Measurements from ENCODE around the gene DYSF.

Gene DYSF

GRCh38 chr2:71715241-71715750, 261.9 kb downstream of the DYSF start:
- DNase-seq, result no peak

GRCh38 chr2:71715951-71716696, 262.8 kb downstream of the DYSF start:
- no peak for DNase-seq

DNA sequence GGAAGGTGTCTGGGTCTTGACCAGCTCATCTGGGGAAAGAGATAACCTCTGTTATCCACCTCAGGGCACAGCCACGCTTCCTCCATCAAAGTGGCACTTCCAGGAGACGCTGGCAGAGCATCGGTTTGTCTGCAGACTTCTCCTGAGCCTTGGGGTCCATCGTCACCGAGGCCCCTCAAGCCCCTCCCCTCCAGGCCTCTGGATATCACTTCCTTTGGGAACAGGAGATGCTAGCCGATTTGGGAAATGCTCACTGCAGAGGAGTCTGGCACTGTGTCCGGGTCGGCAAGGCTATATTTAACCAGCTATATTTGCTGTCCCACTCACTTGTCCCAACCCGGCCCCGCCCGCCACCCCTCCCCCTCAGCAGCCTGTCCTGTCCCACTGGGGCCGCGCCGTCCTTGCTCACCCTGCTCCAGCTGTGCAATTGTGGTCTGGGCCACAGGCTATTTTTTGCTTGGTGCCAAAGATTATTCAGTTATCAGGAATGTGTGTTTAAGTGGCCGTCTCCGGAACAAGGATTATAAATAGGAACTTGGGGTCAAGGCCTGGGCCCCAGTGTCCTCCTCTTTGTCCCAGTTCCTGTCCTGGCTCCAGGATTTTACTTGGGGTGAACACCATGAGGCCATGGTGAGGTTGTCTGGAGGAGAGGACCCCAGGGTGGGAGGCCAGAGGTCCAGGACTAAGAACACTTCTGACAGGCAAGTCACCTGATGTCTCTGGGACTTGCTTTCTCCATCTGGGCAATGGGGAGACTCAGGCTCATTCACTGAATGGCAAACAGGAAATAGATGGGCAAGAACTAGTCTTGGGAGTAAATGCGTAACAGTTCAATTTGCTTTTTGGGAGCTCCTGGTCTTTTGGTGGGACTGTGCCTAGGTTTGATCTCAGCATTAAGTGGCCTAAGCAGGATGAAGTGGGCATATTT, 263.6 kb downstream of the DYSF start:
- no peak for DNase-seq

GRCh38 chr2:71718686-71719085, 265.3 kb downstream of the DYSF start:
- no peak for DNase-seq

DNA sequence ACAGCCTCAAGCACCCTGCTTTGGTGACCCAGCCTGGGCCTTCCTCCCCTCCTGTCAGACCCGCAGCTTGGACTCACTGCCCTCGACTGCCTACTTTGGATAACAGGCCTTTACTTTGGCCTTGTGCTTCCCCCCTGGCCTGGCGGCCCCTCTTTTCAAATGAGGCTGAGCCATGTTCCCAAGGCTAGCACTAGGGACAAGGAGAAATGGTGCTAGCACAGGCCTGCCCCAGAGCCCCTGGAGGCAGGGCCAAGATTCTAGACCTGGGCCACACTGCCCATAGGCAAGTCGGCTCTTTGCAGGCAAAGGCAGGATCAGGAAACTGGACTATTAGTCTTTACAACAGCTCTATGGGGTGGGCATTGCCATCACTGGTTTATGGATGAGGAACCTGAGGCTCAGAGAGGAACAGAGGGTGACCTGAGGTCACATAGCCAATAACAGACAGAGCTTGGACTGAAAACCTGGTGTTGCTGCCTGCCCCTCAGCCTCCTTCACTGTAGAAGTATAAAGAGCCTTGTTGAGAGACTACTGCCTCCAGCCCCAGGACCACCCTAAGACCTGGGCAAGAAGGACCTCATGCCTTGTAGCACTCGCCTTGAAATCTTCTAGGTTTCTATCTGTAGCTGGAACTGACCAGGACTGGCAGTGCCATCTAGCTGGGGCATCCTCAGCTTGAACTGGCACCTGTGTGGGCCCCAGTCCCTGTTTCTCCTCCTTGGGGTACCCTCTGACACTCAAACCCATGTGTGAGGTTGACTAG, 266.3 kb downstream of the DYSF start:
- no peak for DNase-seq

DNA sequence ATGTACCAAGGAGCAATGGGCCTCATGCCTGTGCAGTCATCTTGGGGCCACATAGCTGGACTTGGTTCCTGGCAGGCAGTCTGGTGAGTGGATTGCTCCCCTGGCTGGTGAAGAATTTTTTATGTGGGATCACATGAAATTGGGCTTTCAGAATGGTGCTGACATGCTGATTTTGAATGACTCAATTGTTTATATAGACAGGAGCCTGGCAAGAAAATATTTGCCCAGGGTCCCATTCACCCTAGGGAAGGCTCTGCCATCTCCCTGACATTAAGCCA, 266.9 kb downstream of the DYSF start:
- DNase-seq, result no peak

- DNase-seq, result no peak
Measured at GRCh38 chr2:71720596-71721361, 267.4 kb downstream of the DYSF start.

DNA sequence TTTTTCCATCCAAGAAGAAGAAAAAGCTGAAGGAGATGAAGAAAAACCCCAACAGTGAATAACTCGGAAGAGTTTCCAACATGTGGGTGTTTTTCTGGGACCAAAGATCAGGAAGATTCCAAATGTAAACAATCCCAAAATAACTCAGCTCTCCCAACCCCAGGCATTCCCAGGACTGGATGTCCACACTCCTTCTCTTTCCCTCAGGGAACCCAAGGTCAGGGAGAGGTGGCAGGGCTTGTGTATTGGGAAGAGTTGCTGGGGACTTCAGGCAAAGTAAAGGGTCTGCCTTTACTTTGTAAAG, 268.0 kb downstream of the DYSF start:
- DNase-seq, result no peak

DNA sequence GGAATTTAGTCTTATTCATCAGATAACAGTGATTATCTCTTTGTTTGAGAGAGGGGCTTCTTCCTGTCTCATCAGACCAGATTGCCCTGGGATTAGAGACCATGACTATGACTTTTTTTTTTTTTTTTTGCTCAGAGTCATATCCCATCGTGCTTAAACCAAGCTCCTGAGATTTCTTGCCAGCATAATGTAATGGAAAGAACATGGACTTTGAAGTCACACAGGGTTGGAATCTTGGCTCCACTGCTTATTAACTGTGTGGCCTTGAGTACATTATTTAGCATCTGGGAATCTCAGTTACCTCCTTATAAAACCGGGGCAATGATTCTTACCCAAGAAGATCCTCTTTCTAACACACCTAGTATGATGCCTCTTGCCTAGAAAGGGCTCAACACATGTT, 268.3 kb downstream of the DYSF start:
- no peak for DNase-seq

DNA sequence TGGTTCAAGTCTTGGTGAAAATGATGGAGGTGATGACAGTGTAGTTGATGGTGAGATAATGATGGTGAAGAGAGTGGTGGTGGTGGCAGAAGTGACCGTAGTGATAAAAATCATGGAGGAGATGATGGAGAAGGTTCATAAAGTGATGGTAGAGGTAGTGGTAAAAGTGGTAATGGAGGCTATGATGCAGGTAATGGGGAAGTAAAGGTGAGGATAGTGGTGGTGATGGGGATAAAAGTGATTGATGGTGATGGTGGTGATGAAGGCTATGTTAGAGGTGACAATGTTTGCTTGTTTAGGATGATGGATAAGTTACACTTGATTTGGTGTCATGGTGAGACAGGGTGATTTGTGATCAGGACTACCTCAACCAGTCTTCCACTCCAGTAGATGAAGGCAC, 268.9 kb downstream of the DYSF start:
- DNase-seq, result no peak

DNA sequence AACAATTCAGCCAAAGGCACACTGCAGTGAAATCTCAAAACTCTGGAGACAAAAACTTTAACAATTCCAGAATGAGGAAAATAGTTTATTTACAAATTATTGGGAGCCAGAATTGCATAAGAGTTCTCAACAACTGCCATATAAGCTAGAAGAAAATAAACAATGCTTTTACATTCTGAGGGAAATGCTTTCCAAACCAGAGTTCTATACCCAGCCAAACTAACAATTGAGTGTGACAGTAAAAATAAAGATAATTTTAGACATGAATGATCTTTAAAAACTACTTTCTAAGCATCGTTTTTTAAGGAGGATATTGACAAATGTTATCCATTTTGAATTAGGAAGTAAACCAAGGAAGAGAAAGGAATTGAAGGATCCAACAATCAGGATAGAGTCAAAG, 271.4 kb downstream of the DYSF start:
- no peak for DNase-seq

DNA sequence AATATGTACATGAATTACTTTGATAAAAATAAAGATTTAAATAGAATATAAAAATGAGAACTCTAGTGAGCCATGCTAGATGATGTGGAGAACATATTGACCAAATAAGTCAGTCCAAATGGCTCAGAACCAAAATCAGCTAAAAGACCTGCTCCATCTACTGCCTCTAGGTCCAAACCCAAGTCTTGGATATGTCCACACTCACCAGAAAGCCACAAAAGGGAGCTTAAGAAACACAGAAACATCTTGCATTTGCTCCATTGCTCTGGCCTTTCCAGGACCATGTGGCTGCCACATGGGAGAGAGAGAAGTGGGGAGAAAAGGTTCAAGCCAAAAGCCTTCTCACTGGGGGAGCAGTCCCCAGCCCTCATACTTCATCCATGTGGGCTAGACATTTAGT, 272.5 kb downstream of the DYSF start:
- no peak for DNase-seq

DNA sequence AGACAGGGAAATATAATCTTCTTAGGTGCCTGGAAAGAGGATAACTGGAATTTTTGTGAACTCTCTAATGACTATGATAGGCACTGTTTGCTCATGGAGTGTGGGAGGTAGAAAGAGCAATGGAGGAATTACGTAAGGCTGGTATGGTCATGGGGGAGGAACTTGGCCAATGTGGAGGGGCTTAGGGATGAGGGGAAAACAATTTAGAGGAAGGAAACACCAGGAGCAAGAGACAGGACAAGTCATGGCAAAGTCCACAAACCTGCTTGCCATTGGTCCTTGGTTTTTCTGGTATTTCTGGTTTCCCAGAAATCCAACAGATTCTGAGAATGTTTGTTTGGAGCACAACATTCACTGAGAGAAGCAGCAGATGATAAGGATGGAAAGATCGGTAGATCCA, 274.2 kb downstream of the DYSF start:
- DNase-seq, result peak; percentile 2

- no peak for DNase-seq
Measured at GRCh38 chr2:71728036-71728435, 274.7 kb downstream of the DYSF start.

DNA sequence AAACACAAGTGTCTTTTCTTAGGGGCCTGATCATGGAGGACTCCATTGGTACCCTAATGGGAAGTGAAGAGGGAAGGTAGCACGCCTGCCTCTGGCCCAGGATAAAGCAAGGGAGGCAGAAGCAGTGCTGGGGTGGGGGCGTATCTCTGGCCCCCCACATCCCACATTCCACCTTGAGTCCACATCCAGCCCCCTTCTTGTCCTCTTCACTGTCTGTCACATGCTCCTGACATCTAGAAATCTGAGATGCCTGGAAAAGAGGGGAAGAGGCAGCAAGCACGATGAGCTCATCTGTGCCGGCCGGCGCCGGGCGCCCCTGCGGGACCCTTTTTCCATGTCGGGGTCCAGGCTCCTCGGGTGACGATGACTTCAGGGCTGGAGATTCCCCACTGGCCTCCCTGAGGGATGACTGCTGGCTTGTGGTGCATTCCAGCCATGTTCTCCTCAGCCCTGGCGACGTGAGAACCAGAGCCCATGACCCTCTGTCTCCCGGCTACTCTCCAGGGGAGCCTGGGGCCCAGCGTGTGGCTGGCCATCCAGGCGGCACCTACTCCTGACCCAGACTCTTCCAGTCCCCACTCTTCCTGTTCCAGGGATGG, 277.5 kb downstream of the DYSF start:
- DNase-seq, result no peak

DNA sequence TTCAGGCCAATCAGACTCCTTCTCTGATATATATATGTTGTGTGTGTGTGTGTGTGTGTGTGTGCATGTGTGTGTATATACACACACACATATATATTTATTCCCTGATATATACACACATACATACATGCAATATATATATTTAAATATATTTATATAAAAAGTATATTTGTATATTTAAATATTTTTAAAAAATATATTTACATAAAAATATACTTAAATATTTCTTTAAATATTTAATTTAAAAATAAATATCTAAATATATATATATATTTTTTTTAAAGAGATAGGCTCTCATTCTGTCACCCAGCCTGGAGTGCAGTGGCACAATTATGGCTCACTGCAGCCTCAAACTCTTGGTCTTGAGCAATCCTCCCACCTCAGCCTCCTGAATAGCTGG, 281.3 kb downstream of the DYSF start:
- DNase-seq, result no peak

- DNase-seq, result no peak
Measured at GRCh38 chr2:71735676-71736075, 282.3 kb downstream of the DYSF start.

Data from inflammatory macrophage treated with lipopolysaccharide for 4 hours (primary cell).